CD4-positive, alpha-beta T cell treated with Interleukin-12 subunit alpha and Interleukin-12 subunit beta, for 1 hour (primary cell): ENCODE data around the gene CHN2.
"Not testable (repeated sequence)": the region's sequence is repeated elsewhere in the genome, so short reads cannot be mapped to it uniquely, and the experiment has no call there.

Experiments
- DNase-seq: peaks from one replicate; pipeline ENCODE4 v3.0.0-alpha.2; 2020

CHN2 gene

GRCh38 chr7:29511337-29511736 lies 316.8 kb downstream of the CHN2 start:
- no peak for DNase-seq

DNA sequence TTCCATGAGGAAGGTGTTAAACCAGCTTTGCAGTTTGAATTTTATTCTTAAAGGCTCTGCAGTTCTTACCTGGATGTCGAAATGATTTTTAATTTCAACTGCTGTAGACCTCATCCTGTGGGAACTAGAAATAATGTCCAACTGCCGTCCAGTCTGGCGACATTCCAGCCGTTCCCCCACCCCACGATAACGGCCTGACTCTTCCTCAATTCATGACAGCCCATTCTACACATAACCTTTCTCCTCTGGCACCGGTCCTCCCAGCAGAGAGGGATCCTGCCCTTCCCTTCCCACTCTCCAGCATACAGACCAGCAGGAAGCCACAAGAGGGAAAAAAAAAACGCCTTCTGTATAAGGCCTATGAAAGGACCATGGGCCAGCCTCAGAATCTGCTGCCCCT lies 317.3 kb downstream of the CHN2 start:
- no peak for DNase-seq

GRCh38 chr7:29516491-29516890 lies 321.9 kb downstream of the CHN2 start:
- DNase-seq: no peak

- DNase-seq: no peak
These were observed 324.0 kb downstream of the CHN2 start for GRCh38 chr7:29518616-29519015.

GRCh38 chr7:29523728-29524127 lies 329.2 kb downstream of the CHN2 start:
- DNase-seq: no peak

DNA sequence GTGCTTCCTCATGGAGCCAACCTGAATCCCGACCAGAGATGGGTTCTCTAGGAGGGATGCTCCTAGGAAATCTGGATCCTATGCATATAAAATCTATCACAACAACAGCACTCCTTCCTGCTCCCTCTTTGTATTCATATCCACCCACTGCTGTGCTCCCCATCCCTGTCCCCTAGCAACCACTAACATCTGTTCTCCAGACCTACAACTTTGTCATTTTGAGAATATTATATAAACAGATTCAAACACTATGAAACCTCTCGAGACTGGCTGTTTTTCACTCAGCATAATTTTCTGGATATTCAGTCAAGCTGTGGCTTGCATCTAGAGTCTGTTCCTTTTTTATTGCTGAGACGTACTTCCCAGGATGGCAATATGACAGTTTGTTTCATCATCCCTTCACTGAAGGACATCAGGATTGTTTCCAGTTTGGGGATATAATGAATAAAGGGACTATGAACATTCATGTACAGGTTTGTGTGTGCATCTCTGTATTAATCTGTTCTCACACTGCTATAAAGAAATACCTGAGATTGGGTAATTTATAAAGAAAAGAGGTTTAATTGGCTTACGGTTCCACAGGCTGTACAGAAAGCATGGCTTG lies 333.0 kb downstream of the CHN2 start:
- DNase-seq: no peak

- DNase-seq: not testable (repeated sequence)
These were observed 334.0 kb downstream of the CHN2 start for GRCh38 chr7:29528526-29528925.
